Hepatocyte (in vitro differentiated cells): ENCODE data around the gene OTUD5.

Source experiments
- EZH2 ChIP-seq: fragments of 200-600 bp; sonication (generic); IDR thresholded peaks from 2 replicates; pipeline ENCODE4 v1.6.1; 2016; ENCODE audit warnings: antibody characterized with exemption, mild to moderate bottlenecking, borderline replicate concordance
- EZH2phosphoT487 ChIP-seq: fragments of 200-600 bp; sonication (generic); IDR thresholded peaks from one replicate; pipeline ENCODE4 v1.6.1; 2018; ENCODE audit warnings: antibody characterized with exemption, mild to moderate bottlenecking, low read depth, moderate library complexity; ENCODE audit not compliant: unreplicated experiment, severe bottlenecking
- TF ChIP-seq, protein P1 (sequence below): fragments of 200-600 bp; sonication (generic); IDR thresholded peaks from 2 replicates; pipeline ENCODE4 v1.5.1; 2016; ENCODE audit warnings: antibody characterized with exemption, mild to moderate bottlenecking; ENCODE audit not compliant: poor library complexity

DNA sequence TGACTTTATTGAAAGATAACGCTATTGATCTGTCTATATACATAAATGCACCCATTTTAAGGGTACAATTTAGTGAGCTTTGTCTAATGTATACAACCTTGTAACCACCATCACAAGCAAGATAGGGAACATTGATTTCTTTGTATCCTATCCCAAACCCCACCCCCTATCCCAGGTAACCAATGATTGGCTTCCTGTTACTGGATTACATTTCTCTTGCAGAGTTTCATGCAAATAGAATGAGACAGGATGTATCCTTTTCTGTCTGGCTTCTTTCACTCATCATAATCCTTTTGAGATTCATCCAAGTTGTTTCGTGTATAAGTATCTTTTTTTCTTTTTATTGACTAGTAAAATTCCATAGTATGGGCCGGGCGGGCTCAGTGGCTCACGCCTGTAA, 46.3 kb upstream of the OTUD5 start:
- TF ChIP-seq, protein P1, sequence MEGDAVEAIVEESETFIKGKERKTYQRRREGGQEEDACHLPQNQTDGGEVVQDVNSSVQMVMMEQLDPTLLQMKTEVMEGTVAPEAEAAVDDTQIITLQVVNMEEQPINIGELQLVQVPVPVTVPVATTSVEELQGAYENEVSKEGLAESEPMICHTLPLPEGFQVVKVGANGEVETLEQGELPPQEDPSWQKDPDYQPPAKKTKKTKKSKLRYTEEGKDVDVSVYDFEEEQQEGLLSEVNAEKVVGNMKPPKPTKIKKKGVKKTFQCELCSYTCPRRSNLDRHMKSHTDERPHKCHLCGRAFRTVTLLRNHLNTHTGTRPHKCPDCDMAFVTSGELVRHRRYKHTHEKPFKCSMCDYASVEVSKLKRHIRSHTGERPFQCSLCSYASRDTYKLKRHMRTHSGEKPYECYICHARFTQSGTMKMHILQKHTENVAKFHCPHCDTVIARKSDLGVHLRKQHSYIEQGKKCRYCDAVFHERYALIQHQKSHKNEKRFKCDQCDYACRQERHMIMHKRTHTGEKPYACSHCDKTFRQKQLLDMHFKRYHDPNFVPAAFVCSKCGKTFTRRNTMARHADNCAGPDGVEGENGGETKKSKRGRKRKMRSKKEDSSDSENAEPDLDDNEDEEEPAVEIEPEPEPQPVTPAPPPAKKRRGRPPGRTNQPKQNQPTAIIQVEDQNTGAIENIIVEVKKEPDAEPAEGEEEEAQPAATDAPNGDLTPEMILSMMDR: no peak
- TF ChIP-seq EZH2: no peak
- TF ChIP-seq EZH2phosphoT487: no peak
